KOPT-K1 (cell line): Measurements from ENCODE around the gene CYP2W1.
"Not testable (repeated sequence)": the region's sequence is repeated elsewhere in the genome, so short reads cannot be mapped to it uniquely, and the experiment has no call there.

ENCODE experiments used
- H3K27ac ChIP-seq: fragments of 200-600 bp; sonication (generic); 2 replicates; pipeline ENCODE4 v1.5.1; 2016; ENCODE audit warnings: antibody characterized with exemption, mild to moderate bottlenecking, low read depth, low read length; ENCODE audit not compliant: poor library complexity, severe bottlenecking
- H3K36me3 ChIP-seq: fragments of 200-600 bp; sonication (generic); 2 replicates; pipeline ENCODE4 v1.5.1; 2017; ENCODE audit warnings: antibody characterized with exemption, mild to moderate bottlenecking, low read length, moderate library complexity; ENCODE audit not compliant: insufficient read depth
- H3K9me3 ChIP-seq: fragments of 200-600 bp; sonication (generic); 2 replicates; pipeline ENCODE4 v1.5.1; 2017; ENCODE audit warnings: antibody characterized with exemption, low read length, mild to moderate bottlenecking; ENCODE audit not compliant: insufficient read depth, poor library complexity, severe bottlenecking

CYP2W1 gene

DNA sequence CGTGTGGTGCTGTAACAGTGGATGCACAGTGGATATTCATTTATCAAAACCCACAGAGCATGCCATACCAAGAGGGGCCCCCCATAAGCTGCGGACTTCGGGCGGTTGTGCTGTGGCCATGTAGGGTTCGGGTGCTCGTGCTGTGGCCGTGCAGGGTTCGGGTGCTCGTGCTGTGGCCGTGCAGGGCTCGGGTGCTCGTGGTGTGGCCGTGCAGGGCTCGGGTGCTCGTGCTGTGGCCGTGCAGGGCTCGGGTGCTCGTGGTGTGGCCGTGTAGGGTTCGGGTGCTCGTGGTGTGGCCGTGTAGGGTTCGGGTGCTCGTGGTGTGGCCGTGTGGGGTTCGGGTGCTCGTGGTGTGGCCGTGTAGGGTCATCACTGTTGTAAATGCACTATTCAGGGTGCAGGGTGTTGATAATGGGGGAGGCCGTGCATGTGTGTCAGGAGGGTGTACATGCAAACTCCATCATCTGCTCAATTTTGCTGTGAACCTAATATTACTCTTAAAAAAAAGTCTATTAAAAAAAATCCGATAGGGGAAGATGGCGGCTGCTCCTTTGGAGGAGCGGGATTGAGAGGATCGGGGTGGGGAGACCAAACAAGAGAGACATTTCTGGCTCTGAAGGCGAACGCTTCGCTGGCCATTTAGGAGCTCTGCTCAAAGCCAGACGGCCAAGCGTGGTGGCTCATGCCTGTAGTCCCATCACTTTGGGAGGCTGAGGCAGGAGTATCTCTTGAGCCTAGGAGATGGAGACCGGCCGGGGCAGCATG lies 53.4 kb downstream of the CYP2W1 start:
- H3K27ac ChIP-seq, result not testable (repeated sequence)

More for the DNA sequence above, 53.4 kb downstream of the CYP2W1 start:
- H3K36me3 ChIP-seq, result not testable (repeated sequence)
- H3K9me3 ChIP-seq, result peaks cover 15% of the 10 kb centered on the region
